SK-N-MC (cell line): ENCODE results near the gene GMIP.

Experiments used
- EZH2 ChIP-seq: fragments of 200-600 bp; sonication (generic); IDR thresholded peaks from one replicate; pipeline ENCODE4 v1.6.1; 2017; ENCODE audit warnings: antibody characterized with exemption
- POLR2AphosphoS5 ChIP-seq: IDR thresholded peaks from 2 replicates; pipeline ENCODE4 v1.6.1; 2012; ENCODE audit warnings: mild to moderate bottlenecking, low read depth, low read length, borderline replicate concordance

- TF ChIP-seq EZH2 (no peak), POLR2AphosphoS5 (no peak)
Observed at GRCh38 chr19:19635313-19635702, 8.1 kb downstream of the GMIP start.
